MCF 10A (cell line): ENCODE measurements around the gene P4HA2. TPM values are rescaled to one million over a fixed set of nuclear protein-coding genes. Genes with fewer than 3 reads are reported as not detected.

Source experiments
- BruUV-seq: library from RNA; stranded (reverse); fragments of 400-500 nt; replicated peaks from 2 replicates; lab custom pipeline; 2021; lab: Mats Ljungman, UMichigan
- CTCF ChIA-PET: fragments of 300-600 bp; sonication (Branson Sonifier 250); formaldehyde crosslinking; extraction: SDS; loops from one replicate; lab custom pipeline; 2021; ENCODE audit warnings: antibody characterized with exemption, inconsistent platforms; lab: Yijun Ruan, JAX
- POLR2A ChIA-PET: fragments of 300-600, 350-650 bp; sonication (Branson Sonifier 250); formaldehyde crosslinking; extraction: SDS; loops from one replicate; lab custom pipeline; 2020; ENCODE audit warnings: antibody characterized with exemption, inconsistent platforms; lab: Yijun Ruan, JAX
- DNase-seq: peaks from one replicate; pipeline ENCODE4 v3.0.0-alpha.2; 2018; ENCODE audit not compliant: unreplicated experiment
- H3K27ac Mint-ChIP-seq: one replicate; pipeline ENCODE4 v1.8.0; 2022; ENCODE audit warnings: mild to moderate bottlenecking, low read depth, mixed read lengths; ENCODE audit not compliant: unreplicated experiment
- H3K27me3 Mint-ChIP-seq: one replicate; pipeline ENCODE4 v1.8.0; 2022; ENCODE audit warnings: mixed read lengths; ENCODE audit not compliant: insufficient read depth, unreplicated experiment
- H3K36me3 Mint-ChIP-seq: one replicate; pipeline ENCODE4 v1.8.0; 2022; ENCODE audit warnings: mild to moderate bottlenecking, moderate library complexity, mixed read lengths; ENCODE audit not compliant: insufficient read depth, unreplicated experiment
- H3K4me1 Mint-ChIP-seq: one replicate; pipeline ENCODE4 v1.8.0; 2022; ENCODE audit warnings: mixed read lengths; ENCODE audit not compliant: insufficient read depth, unreplicated experiment
- H3K4me3 Mint-ChIP-seq: one replicate; pipeline ENCODE4 v1.8.0; 2022; ENCODE audit warnings: mild to moderate bottlenecking, moderate library complexity, mixed read lengths; ENCODE audit not compliant: unreplicated experiment
- H3K9me3 Mint-ChIP-seq: one replicate; pipeline ENCODE4 v1.8.0; 2022; ENCODE audit warnings: mixed read lengths; ENCODE audit not compliant: unreplicated experiment
- intact Hi-C: fragments of 100-400 bp; cut with micrococcal nuclease; formaldehyde crosslinking; loops from 2 replicates; pipeline ENCODE4 v1.14.1; 2022
- total RNA-seq: library from RNA; stranded (reverse); gene quantifications from 2 replicates; pipeline ENCODE4 v1.2.3, GENCODE V29; 2022
- TF ChIP-seq, protein P1 (sequence below): fragments of 200-600 bp; IDR thresholded peaks from one replicate; pipeline ENCODE4 v1.8.0; 2022; ENCODE audit warnings: antibody characterized with exemption, mild to moderate bottlenecking; ENCODE audit not compliant: unreplicated experiment

Gene P4HA2
- total RNA-seq, 1 experiment from 2014 or later = 53.1 TPM

DNA sequence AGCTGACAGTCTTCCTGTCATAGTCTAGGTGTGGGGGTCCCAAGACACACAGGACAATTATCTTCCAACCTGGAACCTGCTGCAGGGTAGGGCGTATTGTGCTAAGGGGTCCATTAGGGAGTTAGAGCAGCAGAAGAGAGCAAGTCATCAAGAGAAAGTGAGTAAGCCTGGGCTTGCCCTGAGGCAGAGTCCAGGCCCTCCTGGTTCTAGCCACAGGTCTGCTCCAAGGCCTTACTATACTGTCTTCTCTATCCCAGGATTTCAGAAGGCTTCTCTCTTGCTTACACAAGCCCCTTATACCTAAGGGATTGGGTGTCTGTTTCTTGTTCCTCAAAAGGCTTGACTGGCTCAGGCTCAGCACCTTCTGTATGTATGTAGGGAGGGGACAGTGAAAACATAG lies 7.7 kb downstream of the P4HA2 start:
- Mint-ChIP-seq H3K4me1 (peaks cover 38% of the 10 kb centered on the region), H3K9me3 (no peaks in the 10 kb centered on the region), H3K4me3 (no peak overlapping the region), H3K36me3 (peaks cover 19% of the 10 kb centered on the region), H3K27ac (no peak overlapping the region), H3K27me3 (no peaks in the 10 kb centered on the region)
- no TSS peak for BruUV-seq
- POLR2A ChIA-PET = interaction anchor here (0.5 kb wide), 1 partner anchor 68 kb away, joined by 3 read pairs; no protein-coding TSS in a partner anchor
- intact Hi-C loops = no loop called here
- CTCF ChIA-PET = interaction anchor here (0.6 to 2.0 kb wide), 6 partner anchors 18 to 283 kb away, joined by 3 to 11 read pairs (median 6); no protein-coding TSS in a partner anchor
- no peak for DNase-seq
- TF ChIP-seq, protein P1, sequence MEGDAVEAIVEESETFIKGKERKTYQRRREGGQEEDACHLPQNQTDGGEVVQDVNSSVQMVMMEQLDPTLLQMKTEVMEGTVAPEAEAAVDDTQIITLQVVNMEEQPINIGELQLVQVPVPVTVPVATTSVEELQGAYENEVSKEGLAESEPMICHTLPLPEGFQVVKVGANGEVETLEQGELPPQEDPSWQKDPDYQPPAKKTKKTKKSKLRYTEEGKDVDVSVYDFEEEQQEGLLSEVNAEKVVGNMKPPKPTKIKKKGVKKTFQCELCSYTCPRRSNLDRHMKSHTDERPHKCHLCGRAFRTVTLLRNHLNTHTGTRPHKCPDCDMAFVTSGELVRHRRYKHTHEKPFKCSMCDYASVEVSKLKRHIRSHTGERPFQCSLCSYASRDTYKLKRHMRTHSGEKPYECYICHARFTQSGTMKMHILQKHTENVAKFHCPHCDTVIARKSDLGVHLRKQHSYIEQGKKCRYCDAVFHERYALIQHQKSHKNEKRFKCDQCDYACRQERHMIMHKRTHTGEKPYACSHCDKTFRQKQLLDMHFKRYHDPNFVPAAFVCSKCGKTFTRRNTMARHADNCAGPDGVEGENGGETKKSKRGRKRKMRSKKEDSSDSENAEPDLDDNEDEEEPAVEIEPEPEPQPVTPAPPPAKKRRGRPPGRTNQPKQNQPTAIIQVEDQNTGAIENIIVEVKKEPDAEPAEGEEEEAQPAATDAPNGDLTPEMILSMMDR = no peak

DNA sequence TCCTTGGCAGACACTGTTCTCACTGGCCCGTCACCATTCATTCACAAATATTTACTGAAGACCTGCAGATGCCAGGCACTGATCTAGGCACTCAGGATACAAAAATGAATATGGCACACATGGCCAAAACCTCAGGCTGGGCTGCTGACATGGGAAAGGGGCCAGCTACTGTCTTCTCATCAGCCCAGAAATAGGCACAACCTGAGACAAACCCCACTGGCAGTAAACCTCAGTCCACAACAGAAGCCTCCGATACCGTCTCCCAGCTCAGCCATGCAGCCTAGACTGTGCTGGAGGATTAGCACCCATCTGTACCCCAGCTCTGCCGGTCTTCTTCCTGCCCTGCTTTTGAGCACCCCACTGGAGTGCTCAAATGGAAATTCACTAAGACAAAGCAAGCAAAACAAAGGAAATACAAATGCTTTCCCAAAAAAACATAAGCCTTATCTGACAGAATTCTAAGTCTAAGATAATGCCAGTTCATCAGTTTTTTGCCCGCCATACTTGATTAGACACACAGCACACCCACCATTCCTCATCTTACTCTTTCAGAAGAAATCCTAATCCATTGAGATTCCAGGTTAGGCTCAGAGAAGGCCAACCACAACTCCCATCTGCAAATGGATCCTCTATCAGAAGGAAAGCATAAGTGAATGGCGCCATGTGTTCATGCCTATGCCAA lies 8.2 kb downstream of the P4HA2 start:
- DNase-seq = no peak
- Mint-ChIP-seq H3K36me3 (peaks cover 19% of the 10 kb centered on the region), H3K27ac (no peak overlapping the region), H3K9me3 (no peaks in the 10 kb centered on the region), H3K4me3 (no peak overlapping the region), H3K27me3 (no peaks in the 10 kb centered on the region), H3K4me1 (peaks cover 36% of the 10 kb centered on the region)
- TF ChIP-seq, protein P1 = no peak
- no TSS peak for BruUV-seq
- ChIA-PET POLR2A (no interaction called here), CTCF (interaction anchor here (0.9 to 5.0 kb wide), 5 partner anchors 19 to 154 kb away, joined by 3 to 35 read pairs (median 4); no protein-coding TSS in a partner anchor)
- intact Hi-C loops = no loop called here

DNA sequence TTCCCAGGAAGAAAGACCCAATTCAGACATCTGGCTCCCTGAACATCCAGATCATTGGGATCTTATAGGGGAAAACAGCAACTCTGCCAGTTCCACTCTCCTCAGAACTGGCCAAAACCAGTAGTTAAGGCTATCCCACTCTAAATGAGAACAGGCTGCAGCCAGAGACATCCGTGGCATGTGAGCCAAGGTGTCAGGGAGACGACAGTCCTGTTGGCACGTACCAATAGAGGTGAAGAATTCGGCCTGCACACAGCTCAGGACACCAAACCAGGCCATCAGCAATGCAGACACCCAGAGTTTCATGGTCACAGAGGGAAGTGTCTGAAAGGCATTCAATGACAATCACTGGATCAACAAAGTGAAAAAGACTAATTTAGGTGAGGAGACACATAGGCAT lies 9.3 kb downstream of the P4HA2 start:
- Mint-ChIP-seq H3K4me3 (no peak overlapping the region), H3K27me3 (no peaks in the 10 kb centered on the region), H3K4me1 (peaks cover 25% of the 10 kb centered on the region), H3K36me3 (peaks cover 19% of the 10 kb centered on the region), H3K9me3 (no peaks in the 10 kb centered on the region), H3K27ac (no peak overlapping the region)
- DNase-seq = no peak
- TF ChIP-seq, protein P1 = no peak
- intact Hi-C loops = no loop called here
- POLR2A ChIA-PET = interaction anchor here (0.6 to 4.6 kb wide), 2 partner anchors 7 to 669 kb away, joined by 3 to 97 read pairs; partner anchors contain the start of gene P4HA2
- CTCF ChIA-PET = interaction anchor here (0.8 to 5.0 kb wide), 7 partner anchors 20 to 282 kb away, joined by 3 to 35 read pairs (median 4); no protein-coding TSS in a partner anchor
- no TSS peak for BruUV-seq

DNA sequence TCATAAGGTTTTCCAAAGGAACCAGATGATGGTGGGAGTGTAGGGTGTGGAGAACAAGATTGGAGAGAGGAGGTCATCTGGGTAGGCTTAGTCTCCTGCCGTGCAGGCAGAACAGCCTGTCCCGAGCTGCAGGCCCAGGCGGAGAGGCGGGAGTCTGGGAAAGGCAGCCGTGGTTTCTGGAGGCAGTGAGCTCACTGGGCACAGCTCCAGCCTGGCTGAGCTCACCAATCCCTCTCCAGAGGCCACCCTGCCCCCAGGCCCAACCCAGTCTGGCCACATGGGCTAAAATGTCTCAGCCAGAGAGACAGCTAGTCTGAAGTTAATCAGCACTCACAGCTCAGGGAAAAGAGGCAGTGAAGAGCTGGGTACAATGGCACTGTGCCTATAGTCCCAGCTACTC lies 12.3 kb downstream of the P4HA2 start:
- ChIA-PET POLR2A (interaction anchor here (0.5 to 4.6 kb wide), 19 partner anchors 10 to 1406 kb away, joined by 3 to 97 read pairs (median 4); partner anchors contain the start of genes P4HA2 and SLC22A4), CTCF (interaction anchor here (0.6 to 5.0 kb wide), 19 partner anchors 8 to 286 kb away, joined by 3 to 35 read pairs (median 5); partner anchors contain the start of genes IRF1 and P4HA2)
- BruUV-seq = no TSS peak
- H3K4me3 Mint-ChIP-seq = peak overlapping the region; percentile 32
- H3K27me3 Mint-ChIP-seq = no peaks in the 10 kb centered on the region
- peaks cover 15% of the 10 kb centered on the region for H3K4me1 Mint-ChIP-seq
- TF ChIP-seq, protein P1 = no peak
- H3K36me3 Mint-ChIP-seq = peaks cover 19% of the 10 kb centered on the region
- peak overlapping the region; percentile 80 for H3K27ac Mint-ChIP-seq
- intact Hi-C loops = loop anchor here (1.0 kb wide), 1 partner anchor 9 kb away; no protein-coding TSS in a partner anchor
- no peaks in the 10 kb centered on the region for H3K9me3 Mint-ChIP-seq
- peak; percentile 99 for DNase-seq
